ENCODE results near the gene GMPPB. TPM values are rescaled to one million over a fixed set of nuclear protein-coding genes. Genes with fewer than 3 reads are reported as not detected.

The GMPPB gene
- total and polyA plus RNA-seq, 2 of the 8 experiments (the other 6 are each of a cell fraction or from before 2014, with no cell fraction given) = 20.9 to 23.9 TPM

DNA sequence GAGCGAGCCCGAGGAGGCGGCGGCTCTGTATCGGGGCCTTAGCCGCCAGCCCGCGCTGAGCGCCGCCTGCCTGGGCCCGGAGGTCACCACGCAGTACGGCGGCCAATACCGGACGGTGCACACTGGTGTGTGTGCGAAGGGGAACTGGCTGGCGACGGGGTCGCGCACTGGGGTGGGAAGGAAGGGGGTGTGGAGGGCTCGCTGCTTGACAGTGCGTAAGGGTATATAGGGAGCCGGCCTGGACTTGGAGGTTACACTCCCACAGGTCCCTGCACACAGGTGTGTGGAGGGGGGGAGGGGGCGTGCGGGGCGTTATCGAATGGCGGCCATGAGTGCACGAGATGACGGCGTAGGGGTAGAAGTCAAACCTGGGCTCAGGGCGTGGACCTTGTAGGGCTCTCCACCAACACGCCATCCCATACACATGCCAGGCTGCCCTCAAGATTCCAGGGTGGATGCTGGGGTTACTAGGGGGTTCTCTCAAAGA lies 49.2 kb downstream of the GMPPB start (continued):
- TF ChIP-seq HDAC2 (IDR thresholded peaks at IDR 0.05; ENCODE audit: borderline replicate concordance in 1 of 2, low read depth in 2 of 2, low read length in 2 of 2) (0 out of 4 replicates have a peak, but pooled peaks of 1 of the 2 experiments have one; percentile 62), TAF1 (IDR thresholded peaks at IDR 0.05; ENCODE audit: low read depth, low read length) (no peak)

Data from H1 (cell line).